Measurements from ENCODE around the gene JPH4. TPM values are rescaled to one million over a fixed set of nuclear protein-coding genes. Genes with fewer than 3 reads are reported as not detected.

JPH4 gene
- total RNA-seq, 2 experiments from 2014 or later, result not detected

DNA sequence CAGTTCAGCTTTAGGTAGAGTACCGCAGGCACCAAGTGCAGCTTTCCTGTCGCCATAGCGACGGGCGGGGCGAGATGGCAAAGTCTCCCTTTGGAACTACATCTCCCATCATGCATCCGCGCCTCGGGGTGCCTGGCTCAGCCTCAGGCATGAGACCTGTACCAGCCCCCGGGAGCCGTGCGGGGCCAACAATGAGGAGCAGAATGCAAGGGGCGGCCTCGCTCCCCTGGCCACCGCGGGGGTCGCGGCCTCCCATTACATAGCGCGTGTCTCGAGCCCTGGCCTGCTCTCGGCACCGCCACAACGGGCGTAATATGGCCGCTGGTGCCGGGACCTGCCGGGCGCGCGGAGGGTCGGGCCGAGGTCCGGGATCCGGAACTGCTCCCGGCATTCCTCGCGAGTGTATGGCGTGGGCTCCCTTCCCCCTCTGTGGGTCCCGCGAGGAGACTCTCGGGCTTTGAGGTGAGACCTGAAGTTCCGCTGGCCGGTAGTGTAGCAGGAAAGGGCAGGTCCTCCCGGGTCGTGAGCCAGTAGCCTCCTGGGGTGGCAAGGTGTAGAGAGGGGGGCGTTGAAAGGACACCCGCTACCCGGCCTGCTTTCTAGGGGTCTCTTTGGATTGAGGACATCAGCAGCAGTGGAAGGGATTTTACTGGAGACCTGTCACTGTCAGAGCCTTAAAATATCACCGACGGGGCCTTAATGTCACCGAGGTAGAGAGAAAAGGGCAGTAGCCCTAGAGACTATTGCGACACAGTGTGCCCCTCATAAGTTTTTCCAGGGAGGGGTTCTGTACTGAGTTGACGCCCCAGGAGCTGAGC lies 22.5 kb downstream of the JPH4 start, which contains the start of gene THTPA:
THTPA (plus strand) TSS at position 390 of the 818 bp plus-strand sequence. CDS start 487 bp downstream, outside the sequence.
- intact Hi-C loops (cut with micrococcal nuclease; ENCODE audit: unreplicated experiment), result loop anchor here (2.0 to 10.0 kb wide), 2 partner anchors 235 to 889 kb away; partner anchors contain the start of genes PABPN1 and SDR39U1
- Histone ChIP-seq H4K20me1 (ENCODE audit: insufficient read depth, low read length) (no peaks in the 10 kb centered on the region), H3K4me2 (ENCODE audit: low read length) (peak within 1 kb of the TSS; percentile 91), H3K9me3 (ENCODE audit: low read length) (no peaks in the 10 kb centered on the region), H2AFZ (ENCODE audit: low read length) (peak within 1 kb of the TSS; percentile 59; the same call in 1 of the 2 replicates), H3K27ac (ENCODE audit: low read depth, low read length, poor library complexity, severe bottlenecking) (peak within 1 kb of the TSS; percentile 58), H3K4me1 (ENCODE audit: insufficient read depth, low read length, poor library complexity, severe bottlenecking) (peaks cover 27% of the 10 kb centered on the region), H3K9me2 (ENCODE audit: insufficient read depth, low read length) (no peaks in the 10 kb centered on the region), H3K4me3 (ENCODE audit: low read depth, low read length, poor library complexity, severe bottlenecking) (peak within 1 kb of the TSS; percentile 72), H3K79me2 (ENCODE audit: insufficient read depth, low read depth, low read length) (peaks cover 17% of the 10 kb centered on the region), H3K36me3 (ENCODE audit: insufficient read depth, low read length) (peaks cover 30% of the 10 kb centered on the region)
- ChIA-PET CTCF (ENCODE audit: unreplicated experiment) (no interaction called here), POLR2A (interaction anchor here (0.6 to 1.9 kb wide), 4 partner anchors 14 to 538 kb away, joined by 3 to 11 read pairs (median 5); partner anchors contain the start of genes PABPN1 and PCK2)
- no peak for TF ChIP-seq EZH2phosphoT487 (IDR thresholded peaks at IDR 0.05; ENCODE audit: borderline replicate concordance, low read depth, low read length)
- TF ChIP-seq, protein P1, sequence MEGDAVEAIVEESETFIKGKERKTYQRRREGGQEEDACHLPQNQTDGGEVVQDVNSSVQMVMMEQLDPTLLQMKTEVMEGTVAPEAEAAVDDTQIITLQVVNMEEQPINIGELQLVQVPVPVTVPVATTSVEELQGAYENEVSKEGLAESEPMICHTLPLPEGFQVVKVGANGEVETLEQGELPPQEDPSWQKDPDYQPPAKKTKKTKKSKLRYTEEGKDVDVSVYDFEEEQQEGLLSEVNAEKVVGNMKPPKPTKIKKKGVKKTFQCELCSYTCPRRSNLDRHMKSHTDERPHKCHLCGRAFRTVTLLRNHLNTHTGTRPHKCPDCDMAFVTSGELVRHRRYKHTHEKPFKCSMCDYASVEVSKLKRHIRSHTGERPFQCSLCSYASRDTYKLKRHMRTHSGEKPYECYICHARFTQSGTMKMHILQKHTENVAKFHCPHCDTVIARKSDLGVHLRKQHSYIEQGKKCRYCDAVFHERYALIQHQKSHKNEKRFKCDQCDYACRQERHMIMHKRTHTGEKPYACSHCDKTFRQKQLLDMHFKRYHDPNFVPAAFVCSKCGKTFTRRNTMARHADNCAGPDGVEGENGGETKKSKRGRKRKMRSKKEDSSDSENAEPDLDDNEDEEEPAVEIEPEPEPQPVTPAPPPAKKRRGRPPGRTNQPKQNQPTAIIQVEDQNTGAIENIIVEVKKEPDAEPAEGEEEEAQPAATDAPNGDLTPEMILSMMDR (conservative IDR thresholded peaks at IDR 0.05; ENCODE audit: low read length), result no peak
- BruUV-seq (replicated peaks), result TSS peak; percentile 76
- peak; percentile 93 for DNase-seq (ENCODE audit: low spot score)

- no peak overlapping the region for H3K27ac ChIP-seq (ENCODE audit: low read depth, low read length, poor library complexity, severe bottlenecking)
- no peak for TF ChIP-seq EZH2phosphoT487 (IDR thresholded peaks at IDR 0.05; ENCODE audit: borderline replicate concordance, low read depth, low read length)
- TF ChIP-seq, protein P1 (conservative IDR thresholded peaks at IDR 0.05; ENCODE audit: low read length), result no peak
- H3K4me3 ChIP-seq (ENCODE audit: low read depth, low read length, poor library complexity, severe bottlenecking), result peak overlapping the region; percentile 72
- ChIA-PET POLR2A (interaction anchor here (0.6 to 1.7 kb wide), 3 partner anchors 14 to 538 kb away, joined by 3 to 11 read pairs (median 4); partner anchors contain the start of genes PABPN1 and PCK2), CTCF (ENCODE audit: unreplicated experiment) (no interaction called here)
- intact Hi-C loops (cut with micrococcal nuclease; ENCODE audit: unreplicated experiment), result loop anchor here (10.0 kb wide), 1 partner anchor 889 kb away; the partner anchor contains the start of gene SDR39U1
- peaks cover 31% of the 10 kb centered on the region for H3K4me1 ChIP-seq (ENCODE audit: insufficient read depth, low read length, poor library complexity, severe bottlenecking)
- BruUV-seq (replicated peaks), result no TSS peak
- H3K36me3 ChIP-seq (ENCODE audit: insufficient read depth, low read length), result peaks cover 24% of the 10 kb centered on the region; the same call in 1 of the 2 replicates
- H3K9me3 ChIP-seq (ENCODE audit: low read length), result no peaks in the 10 kb centered on the region
- H3K4me2 ChIP-seq (ENCODE audit: low read length), result peak overlapping the region; percentile 91
- DNase-seq (ENCODE audit: low spot score), result no peak
- peaks cover 17% of the 10 kb centered on the region for H3K79me2 ChIP-seq (ENCODE audit: insufficient read depth, low read depth, low read length)
- no peaks in the 10 kb centered on the region for H4K20me1 ChIP-seq (ENCODE audit: insufficient read depth, low read length)
- H2AFZ ChIP-seq (ENCODE audit: low read length), result peak overlapping the region; percentile 59; the same call in 1 of the 2 replicates
- no peaks in the 10 kb centered on the region for H3K9me2 ChIP-seq (ENCODE audit: insufficient read depth, low read length)
Observed at GRCh38 chr14:23555533-23555881, 23.1 kb downstream of the JPH4 start.

Measured in OCI-LY7 (cell line).